Right lung (tissue), 10 donors: ENCODE results near the gene CRELD2. TPM values are rescaled to one million over a fixed set of nuclear protein-coding genes. Genes with fewer than 3 reads are reported as not detected.

Source experiments
- DNase-seq, 2 donors: peaks; one replicate each; pipeline ENCODE4 v3.0.0-alpha.2; 2013
- long read RNA-seq, 8 donors: transcript quantifications; one replicate each; lab custom pipeline, GENCODE V29; 2026
- polyA plus RNA-seq, 5 donors: library from polyadenylated mRNA; unstranded; fragments of 120-200 nt; gene quantifications; one replicate each; pipeline versions ENCODE4 v1.2.1 to v1.2.3, GENCODE V29; 2013; ENCODE audit warnings: inconsistent platforms in 1 of 5, low replicate concordance in 1 of 5; ENCODE audit not compliant: insufficient read length in 5 of 5, insufficient read depth in 1 of 5

Gene CRELD2, protein sequence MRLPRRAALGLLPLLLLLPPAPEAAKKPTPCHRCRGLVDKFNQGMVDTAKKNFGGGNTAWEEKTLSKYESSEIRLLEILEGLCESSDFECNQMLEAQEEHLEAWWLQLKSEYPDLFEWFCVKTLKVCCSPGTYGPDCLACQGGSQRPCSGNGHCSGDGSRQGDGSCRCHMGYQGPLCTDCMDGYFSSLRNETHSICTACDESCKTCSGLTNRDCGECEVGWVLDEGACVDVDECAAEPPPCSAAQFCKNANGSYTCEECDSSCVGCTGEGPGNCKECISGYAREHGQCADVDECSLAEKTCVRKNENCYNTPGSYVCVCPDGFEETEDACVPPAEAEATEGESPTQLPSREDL
- 10 to 100 TPM; 25.4 to 47.1 (median 31.1) TPM for polyA plus RNA-seq
- long read RNA-seq, donor 1, transcript CRELD2-201 (10 exons, 1,357 nt) = major isoform, 32 of 44 reads
- long read RNA-seq, donor 1, partial matches to known transcripts = 8 of 44 reads
- long read RNA-seq, donor 1, other reads (novel, unspliced or antisense) = 0 of 44 reads
- long read RNA-seq, donor 2, transcript CRELD2-201 (10 exons, 1,357 nt) = major isoform, 21 of 22 reads
- long read RNA-seq, donor 2, partial matches to known transcripts = 0 of 22 reads
- long read RNA-seq, donor 2, other reads (novel, unspliced or antisense) = 0 of 22 reads
- long read RNA-seq, donor 3, transcript CRELD2-201 (10 exons, 1,357 nt) = major isoform, 20 of 24 reads
- long read RNA-seq, donor 3, partial matches to known transcripts = 0 of 24 reads
- long read RNA-seq, donor 3, other reads (novel, unspliced or antisense) = 0 of 24 reads
- long read RNA-seq, donor 4, transcript CRELD2-201 (10 exons, 1,357 nt) = major isoform, 6 of 7 reads
- long read RNA-seq, donor 4, partial matches to known transcripts = 0 of 7 reads
- long read RNA-seq, donor 4, other reads (novel, unspliced or antisense) = 0 of 7 reads
- long read RNA-seq, donor 5, transcript CRELD2-201 (10 exons, 1,357 nt) = major isoform, 21 of 36 reads
- long read RNA-seq, donor 5, partial matches to known transcripts = 10 of 36 reads
- long read RNA-seq, donor 5, other reads (novel, unspliced or antisense) = 0 of 36 reads
- long read RNA-seq, donor 6, transcript CRELD2-201 (10 exons, 1,357 nt) = major isoform, 28 of 32 reads
- long read RNA-seq, donor 6, partial matches to known transcripts = 0 of 32 reads
- long read RNA-seq, donor 6, other reads (novel, unspliced or antisense) = 0 of 32 reads
- long read RNA-seq, donor 7, transcript CRELD2-201 (10 exons, 1,357 nt) = major isoform, 14 of 22 reads
- long read RNA-seq, donor 7, partial matches to known transcripts = 5 of 22 reads
- long read RNA-seq, donor 7, other reads (novel, unspliced or antisense) = 0 of 22 reads
- long read RNA-seq, donor 8, transcript CRELD2-201 (10 exons, 1,357 nt) = major isoform, 8 of 9 reads
- long read RNA-seq, donor 8, partial matches to known transcripts = 0 of 9 reads
- long read RNA-seq, donor 8, other reads (novel, unspliced or antisense) = 0 of 9 reads

DNA sequence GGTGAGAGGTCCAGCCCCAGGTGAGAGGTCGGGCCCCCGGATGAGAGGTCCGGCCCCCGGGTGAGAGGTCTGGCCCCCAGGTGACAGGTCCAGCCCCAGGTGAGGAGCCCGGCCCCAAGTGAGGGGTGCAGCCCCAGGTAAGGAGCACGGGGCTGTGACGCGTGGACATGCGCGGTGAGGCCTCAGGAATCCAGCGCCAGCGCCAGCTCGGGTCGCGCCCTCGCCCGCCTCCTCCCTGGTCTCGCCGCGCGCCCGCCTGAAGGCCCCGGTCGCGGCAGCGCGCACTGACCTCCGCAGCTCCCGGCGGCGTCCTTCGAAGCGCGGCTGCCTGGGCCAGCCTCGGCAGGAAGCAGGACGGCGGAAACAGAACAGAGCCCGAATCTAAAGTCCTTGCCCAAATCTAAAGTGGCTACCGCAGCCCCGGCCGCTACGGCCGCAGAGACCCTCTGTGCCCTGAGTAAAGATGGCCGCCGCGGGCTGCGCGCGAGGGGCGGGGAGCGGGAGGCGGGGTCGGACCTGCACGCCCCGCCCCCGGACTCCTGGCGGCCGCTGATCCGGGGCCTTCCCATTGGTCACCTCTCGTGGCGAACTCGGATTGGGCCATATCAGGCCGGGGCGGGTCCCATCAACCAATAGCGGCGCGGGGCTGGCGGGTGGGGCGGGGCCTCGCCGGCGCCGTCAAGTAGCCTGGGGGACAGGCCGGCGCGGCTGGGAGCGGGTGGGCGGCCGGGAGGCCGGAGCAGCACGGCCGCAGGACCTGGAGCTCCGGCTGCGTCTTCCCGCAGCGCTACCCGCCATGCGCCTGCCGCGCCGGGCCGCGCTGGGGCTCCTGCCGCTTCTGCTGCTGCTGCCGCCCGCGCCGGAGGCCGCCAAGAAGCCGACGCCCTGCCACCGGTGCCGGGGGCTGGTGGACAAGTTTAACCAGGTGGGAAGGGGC, at the start of gene CRELD2, which contains the start of gene ALG12:
TSS of gene CRELD2 (plus strand) at position 661 of the 937 bp plus-strand sequence. CDS start at position 797, 136 bp downstream.
TSS of gene ALG12 (minus strand) at position 465 of the 937 bp plus-strand sequence. CDS start 4,673 bp downstream, outside the sequence.
- peak; percentile 97 for DNase-seq

DNA sequence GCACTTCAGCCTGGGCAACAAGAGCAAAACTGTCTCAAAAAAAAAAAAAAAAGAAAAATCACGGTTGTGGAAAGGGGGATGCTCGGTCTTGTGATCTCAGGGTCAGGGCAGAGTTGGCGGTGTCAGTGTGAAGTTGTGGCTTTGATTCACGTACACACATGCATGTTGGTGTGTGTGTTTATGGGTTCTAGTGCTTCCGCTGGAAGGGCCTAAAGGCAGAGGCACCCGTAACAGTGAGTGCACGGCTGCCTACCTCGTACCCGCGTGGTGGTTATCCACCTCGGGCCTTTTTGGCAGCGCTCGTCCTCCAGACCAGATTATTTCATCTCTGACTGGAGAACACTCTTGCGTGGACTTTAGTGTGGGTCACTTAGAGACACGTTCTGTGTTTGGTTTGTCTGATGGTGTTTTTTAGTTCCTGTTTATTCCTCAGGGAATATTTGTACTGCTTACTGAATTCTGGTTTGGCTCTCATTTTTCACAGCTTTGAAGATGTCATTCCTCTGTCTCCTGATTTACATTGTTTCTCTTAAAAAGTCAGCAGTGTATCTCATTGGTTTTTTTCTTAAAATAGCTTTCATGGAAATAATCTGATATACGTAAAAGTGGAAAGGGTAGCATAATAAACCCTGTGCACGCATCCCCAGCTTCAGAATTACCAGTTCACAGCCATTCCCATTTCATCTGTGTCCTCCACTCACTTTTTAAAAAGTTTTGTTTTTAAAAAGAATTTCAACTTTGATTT, 49.2 kb upstream of the CRELD2 start:
- no peak for DNase-seq

DNA sequence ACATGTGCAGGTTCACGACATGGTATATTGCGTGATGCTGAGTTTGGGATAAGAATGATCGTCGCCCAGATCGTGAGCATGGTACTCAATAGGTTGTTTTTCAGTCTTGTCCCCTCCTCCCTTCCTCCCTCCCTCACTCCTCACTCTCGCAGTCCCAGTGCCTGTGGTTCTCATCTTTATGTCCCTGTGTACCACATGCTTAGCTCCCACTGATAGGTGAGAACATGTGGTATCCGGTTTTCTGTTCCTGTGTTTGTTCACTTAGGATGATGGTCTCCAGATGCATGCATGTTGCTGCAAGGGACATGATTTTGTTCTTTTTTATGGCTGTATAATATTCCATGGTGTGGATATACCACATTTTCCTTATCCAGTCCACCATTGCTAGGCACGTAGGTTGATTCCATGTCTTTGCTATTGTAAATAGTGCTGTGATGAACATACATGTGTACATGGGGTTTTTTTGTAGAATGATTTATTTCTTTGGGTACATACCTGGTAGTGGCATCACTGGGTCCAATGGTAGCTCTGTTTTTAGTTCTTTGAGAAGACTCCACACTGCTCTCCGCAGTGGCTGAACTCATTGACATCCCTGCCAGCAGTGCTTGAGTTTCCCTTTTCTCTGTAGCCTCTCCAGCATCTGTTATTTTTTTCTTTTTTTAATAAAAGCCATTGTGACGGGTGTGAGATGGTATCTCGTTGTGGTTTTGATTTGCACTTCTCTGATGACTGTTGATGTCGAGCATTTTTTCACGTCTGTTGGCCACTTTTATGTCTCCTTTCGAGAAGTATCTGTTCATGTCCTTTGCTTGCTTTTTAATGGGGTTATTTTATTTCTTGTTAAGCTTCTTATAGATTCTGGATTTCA, 48.4 kb upstream of the CRELD2 start:
- DNase-seq = no peak

DNA sequence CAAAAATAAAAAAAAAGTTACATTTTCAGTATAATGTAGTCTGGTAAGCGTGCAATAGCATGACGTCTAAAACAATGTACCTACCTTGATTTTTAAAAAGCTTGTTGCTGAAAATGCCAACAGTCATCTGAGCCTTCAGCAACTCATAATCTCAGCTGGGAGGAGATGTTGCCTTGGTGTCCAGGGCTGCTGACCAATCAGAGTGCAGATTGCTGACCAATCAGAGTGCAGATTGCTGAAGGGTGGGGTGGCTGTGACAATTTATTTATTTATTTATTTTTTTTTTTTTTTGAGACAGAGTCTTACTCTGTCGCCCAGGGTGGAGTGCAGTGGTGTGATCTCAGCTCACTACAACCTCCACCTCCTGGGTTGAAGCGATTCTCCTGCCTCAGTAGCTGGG, 47.0 kb upstream of the CRELD2 start:
- DNase-seq = no peak

DNA sequence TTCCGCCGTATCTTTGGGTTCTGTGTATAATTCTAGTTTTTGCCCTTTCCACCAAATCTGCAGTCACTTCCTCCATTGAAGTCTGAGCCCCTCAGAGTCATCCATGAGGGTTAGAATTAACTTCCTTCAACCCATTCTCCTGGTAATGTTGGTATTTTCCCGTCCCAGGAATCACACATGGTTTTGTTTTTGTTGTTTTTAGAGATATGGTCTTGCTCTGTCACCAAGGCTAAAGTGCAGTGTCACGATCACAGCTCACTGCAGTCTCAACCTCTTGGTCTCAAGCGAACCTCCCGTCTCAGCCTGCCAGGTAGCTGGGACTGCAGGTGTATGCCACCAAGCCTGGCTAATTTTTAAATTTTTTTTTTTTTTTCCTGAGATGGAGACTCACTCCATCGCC, 46.1 kb upstream of the CRELD2 start:
- DNase-seq = no peak

DNA sequence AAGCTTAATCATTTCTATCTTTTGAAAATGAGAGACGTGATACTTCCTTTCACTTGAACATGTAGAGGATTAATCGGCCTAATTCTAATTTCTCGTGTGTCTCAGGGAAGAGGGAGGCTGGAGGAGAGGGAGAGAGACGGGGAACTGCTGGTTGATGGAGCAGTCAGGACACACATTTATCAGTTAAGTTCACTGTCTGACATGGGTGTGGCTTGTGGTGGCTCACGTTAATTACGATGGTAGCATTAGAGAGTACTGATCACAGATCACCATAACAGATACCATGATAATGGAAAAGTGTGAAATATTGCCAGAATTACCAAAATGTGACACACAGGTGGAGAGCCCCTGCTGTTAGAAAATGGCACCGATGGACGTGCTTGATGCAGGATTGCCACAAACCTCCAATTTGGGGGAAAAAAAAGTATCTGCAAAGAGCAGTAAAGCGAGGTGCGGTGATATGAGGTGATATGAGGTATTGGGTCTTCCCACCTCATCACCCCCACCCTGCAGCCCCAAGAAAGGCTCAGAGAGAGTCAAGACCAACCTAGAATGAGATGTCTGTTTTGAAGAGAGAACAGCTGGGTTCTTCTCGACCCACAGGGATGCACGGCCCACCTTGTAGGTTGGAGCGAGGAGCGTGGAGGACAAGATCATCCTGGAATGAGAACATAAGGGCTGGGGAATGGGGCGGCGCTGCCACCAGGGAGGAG, 45.0 kb upstream of the CRELD2 start:
- no peak for DNase-seq

DNA sequence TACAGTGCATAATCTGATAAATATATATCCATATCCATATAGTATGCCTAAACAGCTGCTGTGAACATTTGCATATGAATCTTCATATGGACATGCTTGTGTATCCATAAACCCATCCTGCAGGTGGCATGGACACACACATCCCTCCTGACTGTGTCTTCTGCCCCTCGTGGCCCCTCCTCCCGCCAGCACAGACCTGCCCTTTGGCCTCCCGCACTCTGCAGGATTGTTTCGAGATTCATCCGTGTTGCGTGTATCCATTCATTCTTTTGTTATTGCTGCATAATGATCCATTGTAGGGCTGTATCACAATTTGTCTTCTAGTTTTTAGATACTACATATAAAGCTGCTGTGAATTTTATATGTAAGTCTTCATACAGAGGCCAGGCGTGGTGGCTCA, 40.8 kb upstream of the CRELD2 start:
- no peak for DNase-seq

DNA sequence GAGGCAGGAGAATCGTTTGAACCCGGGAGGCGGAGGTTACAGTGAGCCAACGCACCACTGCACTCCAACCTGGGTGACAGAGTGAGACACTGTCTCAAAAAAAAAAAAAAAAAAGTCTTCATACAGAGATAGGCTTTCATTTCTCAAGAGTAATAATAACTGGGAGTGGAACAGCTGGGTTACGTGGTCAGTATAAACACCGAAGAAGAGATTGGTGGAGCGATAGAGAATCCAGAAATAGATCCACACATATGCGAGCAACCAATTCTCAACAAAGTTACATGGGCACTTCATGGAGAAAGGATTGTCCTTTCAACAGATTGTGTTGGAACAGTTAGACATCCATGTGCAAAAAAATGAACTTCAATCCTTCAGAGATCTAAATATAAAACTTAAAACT, 40.2 kb upstream of the CRELD2 start:
- DNase-seq = no peak

DNA sequence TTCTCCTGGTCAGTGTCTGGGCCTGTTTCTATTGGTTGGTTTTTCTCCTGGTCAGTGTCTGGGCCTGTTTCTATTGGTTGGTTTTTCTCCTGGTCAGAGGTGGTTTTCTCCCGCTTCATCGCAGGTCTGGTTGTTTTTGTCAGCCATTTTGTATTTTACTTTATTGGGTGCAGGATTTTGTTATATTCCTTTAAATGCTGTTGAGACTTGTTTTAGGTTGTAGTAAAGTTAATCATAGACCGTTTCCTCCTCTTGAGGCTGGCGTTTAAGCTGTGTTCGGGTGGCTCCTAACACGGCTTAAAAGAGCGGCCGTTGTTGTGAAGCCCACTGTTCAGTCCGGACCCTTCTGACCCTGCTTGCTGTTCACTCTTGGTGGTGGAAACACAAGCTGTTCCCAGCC, 38.6 kb upstream of the CRELD2 start:
- DNase-seq = no peak

DNA sequence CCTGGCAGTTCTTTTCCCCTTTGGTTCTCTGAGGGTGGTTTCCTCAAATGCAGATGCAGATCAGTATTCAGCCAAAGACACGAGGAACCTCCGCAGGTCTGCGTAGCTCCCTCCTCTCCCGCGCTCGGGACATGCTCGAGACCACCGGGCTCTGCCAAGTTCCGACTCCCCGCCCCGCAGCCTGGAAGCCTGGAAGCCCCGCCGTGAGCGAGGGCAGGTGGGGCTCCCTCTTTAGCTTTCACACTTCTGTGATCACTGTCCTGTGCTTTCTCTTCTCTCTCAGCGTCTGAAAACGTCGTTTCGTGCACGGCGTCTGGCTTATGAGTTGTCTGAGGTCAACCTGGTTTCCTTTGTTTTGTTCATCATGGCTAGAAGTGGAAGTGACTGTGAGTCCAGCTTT, 38.2 kb upstream of the CRELD2 start:
- DNase-seq = no peak

DNA sequence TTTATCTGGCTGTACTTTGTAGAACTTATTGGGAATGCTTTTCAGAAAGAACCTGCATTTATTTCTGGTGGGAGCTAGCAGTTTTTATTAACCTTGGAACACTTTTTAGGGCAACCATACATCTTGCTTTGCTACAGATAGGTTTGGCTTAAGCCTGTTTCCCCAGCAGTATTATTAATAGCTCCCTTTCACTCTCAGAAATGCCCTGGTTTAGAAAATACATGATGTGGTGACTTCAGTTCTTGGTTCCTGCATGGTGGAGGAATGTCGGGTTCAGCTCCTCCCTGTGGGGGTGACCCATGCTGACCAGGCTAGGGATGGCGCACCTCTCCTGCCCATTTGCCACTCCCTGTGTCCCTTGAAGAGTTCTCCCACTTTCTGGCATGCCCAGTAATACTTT, 36.6 kb upstream of the CRELD2 start:
- DNase-seq = no peak

DNA sequence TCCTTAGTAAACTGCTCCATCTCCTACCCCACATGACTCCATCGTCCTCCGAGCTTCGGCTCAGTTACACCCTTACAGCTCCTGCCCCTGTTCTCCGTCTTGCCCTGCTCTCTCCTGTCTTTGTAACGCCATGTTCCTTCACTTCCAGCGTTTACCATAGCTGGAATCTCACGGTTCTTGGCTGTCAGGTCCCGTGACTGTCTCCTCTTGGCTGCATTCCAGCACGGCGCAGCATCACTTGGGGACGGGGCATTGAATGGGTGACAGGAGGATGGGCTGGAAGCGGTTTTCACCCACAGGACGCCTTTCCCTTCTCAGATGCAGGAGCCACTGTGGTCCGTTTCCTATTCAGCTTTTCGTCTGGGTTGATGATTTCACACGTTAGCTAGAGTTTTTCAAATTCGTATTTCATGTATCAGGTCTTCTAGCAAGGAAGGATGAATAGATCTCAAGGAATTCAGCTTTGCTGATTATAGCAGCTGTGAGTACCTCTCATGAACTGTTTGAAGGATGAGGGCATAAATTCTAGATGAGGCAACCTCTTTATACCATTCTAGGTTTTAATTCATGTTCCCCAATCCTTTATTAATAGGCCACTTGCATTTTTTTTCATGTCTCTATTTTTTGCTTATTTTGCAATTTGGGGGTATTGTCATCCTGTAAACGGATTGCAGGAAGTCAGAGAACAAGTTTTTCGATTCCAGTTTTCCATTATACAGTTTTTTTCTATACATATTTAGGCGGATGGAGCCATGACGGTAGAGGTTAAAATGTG, 35.7 kb upstream of the CRELD2 start:
- no peak for DNase-seq

DNA sequence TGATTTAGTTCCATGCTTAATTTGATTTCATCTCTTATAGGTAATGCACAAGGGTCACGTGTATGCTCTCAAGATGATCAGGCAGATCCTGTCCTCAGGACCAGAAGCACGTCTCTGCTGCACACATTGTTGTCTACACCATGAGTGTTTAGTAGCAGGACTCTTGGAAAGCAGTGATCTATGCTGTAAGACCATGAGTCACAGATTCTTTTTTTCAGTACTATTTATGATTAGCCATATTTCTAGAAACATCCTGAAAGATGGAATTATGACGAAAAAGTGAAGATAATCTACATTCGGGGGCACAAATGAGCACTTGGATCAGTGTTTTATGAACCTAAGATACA, 35.2 kb upstream of the CRELD2 start:
- no peak for DNase-seq

DNA sequence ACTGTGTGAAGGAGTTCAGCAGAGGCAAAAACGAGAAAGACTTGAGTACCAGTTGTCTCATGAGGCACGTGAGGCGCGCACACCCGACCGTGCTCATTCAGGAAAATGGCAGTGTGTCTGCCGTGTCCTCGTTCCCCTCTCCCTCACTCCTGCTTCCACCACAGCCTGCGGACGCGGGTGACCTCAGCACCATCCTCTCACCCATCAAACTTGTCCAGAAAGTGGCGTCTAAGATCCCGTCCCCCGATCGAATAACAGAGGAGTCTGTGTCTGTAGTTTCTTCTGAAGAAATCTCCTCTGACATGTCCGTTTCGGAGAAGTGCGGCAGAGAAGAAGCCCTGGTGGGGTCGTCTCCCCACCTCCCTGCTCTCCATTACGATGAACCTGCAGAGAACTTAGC, 34.4 kb upstream of the CRELD2 start:
- no peak for DNase-seq

DNA sequence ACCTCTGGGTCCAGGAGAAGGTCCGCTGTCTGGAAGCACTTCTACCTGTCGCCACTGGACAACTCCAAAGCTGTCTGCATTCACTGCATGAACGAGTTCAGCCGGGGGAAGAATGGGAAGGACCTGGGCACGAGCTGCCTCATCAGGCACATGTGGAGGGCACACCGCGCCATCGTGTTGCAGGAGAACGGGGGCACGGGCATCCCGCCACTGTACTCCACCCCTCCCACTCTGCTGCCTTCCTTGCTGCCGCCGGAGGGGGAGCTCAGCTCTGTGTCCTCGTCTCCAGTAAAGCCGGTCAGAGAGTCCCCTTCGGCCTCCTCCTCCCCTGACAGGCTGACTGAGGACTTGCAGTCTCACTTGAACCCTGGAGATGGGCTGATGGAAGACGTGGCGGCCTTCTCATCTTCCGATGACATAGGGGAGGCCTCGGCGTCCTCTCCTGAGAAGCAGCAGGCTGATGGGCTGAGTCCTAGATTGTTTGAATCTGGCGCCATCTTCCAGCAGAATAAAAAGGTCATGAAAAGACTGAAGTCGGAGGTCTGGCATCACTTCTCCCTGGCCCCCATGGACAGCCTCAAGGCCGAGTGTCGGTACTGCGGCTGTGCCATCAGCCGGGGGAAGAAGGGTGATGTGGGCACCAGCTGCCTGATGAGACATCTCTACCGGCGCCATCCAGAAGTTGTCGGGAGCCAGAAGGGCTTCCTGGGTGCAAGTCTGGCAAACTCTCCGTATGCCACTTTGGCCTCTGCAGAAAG, 33.8 kb upstream of the CRELD2 start:
- DNase-seq = no peak

DNA sequence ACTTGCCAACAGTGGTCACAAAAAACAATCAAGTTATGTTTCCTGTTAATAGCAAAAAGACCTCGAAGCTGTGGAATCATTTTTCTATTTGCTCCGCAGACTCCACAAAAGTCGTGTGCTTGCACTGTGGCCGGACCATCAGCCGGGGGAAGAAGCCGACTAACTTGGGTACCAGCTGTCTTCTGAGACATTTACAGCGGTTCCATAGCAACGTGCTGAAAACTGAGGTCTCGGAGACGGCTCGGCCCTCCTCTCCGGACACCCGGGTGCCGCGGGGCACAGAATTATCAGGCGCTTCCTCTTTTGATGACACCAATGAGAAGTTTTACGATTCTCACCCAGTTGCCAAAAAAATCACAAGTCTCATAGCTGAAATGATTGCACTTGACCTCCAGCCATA, 33.2 kb upstream of the CRELD2 start:
- no peak for DNase-seq
